Measurements from ENCODE around the gene FBXL19. TPM values are rescaled to one million over a fixed set of nuclear protein-coding genes. Genes with fewer than 3 reads are reported as not detected.

The FBXL19 gene
- total and polyA plus RNA-seq, 9 of the 15 experiments (the other 6 are each of a cell fraction or from before 2014, with no cell fraction given): 0.13 to 48.0 (median 13.5) TPM; not detected in 1

- peak; percentile 63; the same call in 1 of the 2 replicates for TF ChIP-seq ELF4 (CRISPR knock-in tag; IDR thresholded peaks at IDR 0.05)
- 0 out of 2 replicates have a peak, but pooled peaks have one; percentile 21 for TF ChIP-seq ZNF707 (CRISPR knock-in tag; conservative IDR thresholded peaks at IDR 0.05)
- peak; percentile 78 for TF ChIP-seq BRD9 (IDR thresholded peaks at IDR 0.05; ENCODE audit: low read depth, partially characterized antibody)
- TF ChIP-seq KDM2B (CRISPR knock-in tag; IDR thresholded peaks at IDR 0.05): no peak
- no peak for TF ChIP-seq BRF1 (IDR thresholded peaks at IDR 0.05; ENCODE audit: borderline replicate concordance, extremely low read depth, insufficient read length)
- no peak for TF ChIP-seq MCM3 (IDR thresholded peaks at IDR 0.05)
- no peak for TF ChIP-seq PHF8 (IDR thresholded peaks at IDR 0.05; ENCODE audit: borderline replicate concordance, low read length)
- TF ChIP-seq, protein P1, sequence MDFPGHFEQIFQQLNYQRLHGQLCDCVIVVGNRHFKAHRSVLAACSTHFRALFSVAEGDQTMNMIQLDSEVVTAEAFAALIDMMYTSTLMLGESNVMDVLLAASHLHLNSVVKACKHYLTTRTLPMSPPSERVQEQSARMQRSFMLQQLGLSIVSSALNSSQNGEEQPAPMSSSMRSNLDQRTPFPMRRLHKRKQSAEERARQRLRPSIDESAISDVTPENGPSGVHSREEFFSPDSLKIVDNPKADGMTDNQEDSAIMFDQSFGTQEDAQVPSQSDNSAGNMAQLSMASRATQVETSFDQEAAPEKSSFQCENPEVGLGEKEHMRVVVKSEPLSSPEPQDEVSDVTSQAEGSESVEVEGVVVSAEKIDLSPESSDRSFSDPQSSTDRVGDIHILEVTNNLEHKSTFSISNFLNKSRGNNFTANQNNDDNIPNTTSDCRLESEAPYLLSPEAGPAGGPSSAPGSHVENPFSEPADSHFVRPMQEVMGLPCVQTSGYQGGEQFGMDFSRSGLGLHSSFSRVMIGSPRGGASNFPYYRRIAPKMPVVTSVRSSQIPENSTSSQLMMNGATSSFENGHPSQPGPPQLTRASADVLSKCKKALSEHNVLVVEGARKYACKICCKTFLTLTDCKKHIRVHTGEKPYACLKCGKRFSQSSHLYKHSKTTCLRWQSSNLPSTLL (IDR thresholded peaks at IDR 0.05): no peak
- no peak for TF ChIP-seq FOXK1 (CRISPR knock-in tag; IDR thresholded peaks at IDR 0.05; ENCODE audit: borderline replicate concordance)
- 0 out of 2 replicates have a peak, but pooled peaks have one; percentile 58 for TF ChIP-seq ZNF197 (CRISPR knock-in tag; IDR thresholded peaks at IDR 0.05; ENCODE audit: low read depth)
- peak; percentile 41; the same call in 1 of the 2 replicates for TF ChIP-seq ZNF24 (IDR thresholded peaks at IDR 0.05)
- 0 out of 2 replicates have a peak, but pooled peaks have one; percentile 31 for TF ChIP-seq ATF7 (IDR thresholded peaks at IDR 0.05)
- peak; percentile 18 for TF ChIP-seq TAF1 (IDR thresholded peaks at IDR 0.05; ENCODE audit: control insufficient read depth, extremely low read depth, insufficient read depth, low read length, severe bottlenecking)
- peak; percentile 94 for TF ChIP-seq CTBP1 (IDR thresholded peaks at IDR 0.05; ENCODE audit: borderline replicate concordance)
- TF ChIP-seq, protein P2, sequence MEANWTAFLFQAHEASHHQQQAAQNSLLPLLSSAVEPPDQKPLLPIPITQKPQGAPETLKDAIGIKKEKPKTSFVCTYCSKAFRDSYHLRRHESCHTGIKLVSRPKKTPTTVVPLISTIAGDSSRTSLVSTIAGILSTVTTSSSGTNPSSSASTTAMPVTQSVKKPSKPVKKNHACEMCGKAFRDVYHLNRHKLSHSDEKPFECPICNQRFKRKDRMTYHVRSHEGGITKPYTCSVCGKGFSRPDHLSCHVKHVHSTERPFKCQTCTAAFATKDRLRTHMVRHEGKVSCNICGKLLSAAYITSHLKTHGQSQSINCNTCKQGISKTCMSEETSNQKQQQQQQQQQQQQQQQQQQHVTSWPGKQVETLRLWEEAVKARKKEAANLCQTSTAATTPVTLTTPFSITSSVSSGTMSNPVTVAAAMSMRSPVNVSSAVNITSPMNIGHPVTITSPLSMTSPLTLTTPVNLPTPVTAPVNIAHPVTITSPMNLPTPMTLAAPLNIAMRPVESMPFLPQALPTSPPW (CRISPR knock-in tag; IDR thresholded peaks at IDR 0.05): peak; percentile 89
- peak; percentile 69; the same call in 1 of the 2 replicates for TF ChIP-seq ZBTB2 (IDR thresholded peaks at IDR 0.05)
- TF ChIP-seq ZNF77 (CRISPR knock-in tag; IDR thresholded peaks at IDR 0.05): no peak
- TF ChIP-seq, protein P3, sequence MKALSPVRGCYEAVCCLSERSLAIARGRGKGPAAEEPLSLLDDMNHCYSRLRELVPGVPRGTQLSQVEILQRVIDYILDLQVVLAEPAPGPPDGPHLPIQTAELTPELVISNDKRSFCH (CRISPR knock-in tag; IDR thresholded peaks at IDR 0.05): no peak
- TF ChIP-seq, protein P3 (tag; IDR thresholded peaks at IDR 0.05): peak; percentile 89
- 0 out of 2 replicates have a peak, but pooled peaks have one; percentile 56 for TF ChIP-seq ZNF165 (CRISPR knock-in tag; IDR thresholded peaks at IDR 0.05; ENCODE audit: borderline replicate concordance)
- TF ChIP-seq ZBTB17 (CRISPR knock-in tag; IDR thresholded peaks at IDR 0.05): no peak
Observed at GRCh38 chr16:30875871-30876801, 47.2 kb upstream of the FBXL19 start (continued).

Data from K562 (cell line).